Kidney epithelial cell (primary cell): ENCODE results near the gene PLA2G6. TPM values are rescaled to one million over a fixed set of nuclear protein-coding genes. Genes with fewer than 3 reads are reported as not detected.
A peak's percentile ranks its signal among the peaks of the same experiment; 100 is the strongest.

ENCODE experiments used
- DNase-seq: peaks from one replicate; pipeline ENCODE4 v3.0.0-alpha.2; 2010; ENCODE audit warnings: low read depth
- H3K27me3 ChIP-seq: 2 replicates; pipeline ENCODE4 v1.6.0; 2011; ENCODE audit warnings: low read length; ENCODE audit not compliant: control insufficient read depth, insufficient read depth
- H3K36me3 ChIP-seq: 2 replicates; pipeline ENCODE4 v1.5.1; 2011; ENCODE audit warnings: low read length; ENCODE audit not compliant: control insufficient read depth, insufficient read depth
- H3K4me3 ChIP-seq: 2 replicates; pipeline ENCODE4 v1.5.1; 2011; ENCODE audit warnings: low read depth, mild to moderate bottlenecking, control low read depth, low read length
- CTCF ChIP-seq: IDR thresholded peaks from 2 replicates; pipeline ENCODE4 v1.5.1; 2011; ENCODE audit warnings: mild to moderate bottlenecking, moderate library complexity, low read length, control low read depth, inconsistent platforms; ENCODE audit not compliant: insufficient read depth, poor library complexity, severe bottlenecking
- total RNA-seq: library from RNA; depleted of rRNA; stranded (reverse); fragments of >200 nt; gene quantifications from 2 replicates; pipeline ENCODE4 v1.2.3, GENCODE V29; 2015

The PLA2G6 gene
- total RNA-seq, 1 donor from 2014 or later: 15.5 TPM

GRCh38 chr22:38203090-38203810 is 21.6 kb upstream of the PLA2G6 start:
- no peak for TF ChIP-seq CTCF
- no peak for DNase-seq
- Histone ChIP-seq H3K4me3 (peak overlapping the region; percentile 93), H3K36me3 (no peaks in the 10 kb centered on the region), H3K27me3 (no peaks in the 10 kb centered on the region)

DNA sequence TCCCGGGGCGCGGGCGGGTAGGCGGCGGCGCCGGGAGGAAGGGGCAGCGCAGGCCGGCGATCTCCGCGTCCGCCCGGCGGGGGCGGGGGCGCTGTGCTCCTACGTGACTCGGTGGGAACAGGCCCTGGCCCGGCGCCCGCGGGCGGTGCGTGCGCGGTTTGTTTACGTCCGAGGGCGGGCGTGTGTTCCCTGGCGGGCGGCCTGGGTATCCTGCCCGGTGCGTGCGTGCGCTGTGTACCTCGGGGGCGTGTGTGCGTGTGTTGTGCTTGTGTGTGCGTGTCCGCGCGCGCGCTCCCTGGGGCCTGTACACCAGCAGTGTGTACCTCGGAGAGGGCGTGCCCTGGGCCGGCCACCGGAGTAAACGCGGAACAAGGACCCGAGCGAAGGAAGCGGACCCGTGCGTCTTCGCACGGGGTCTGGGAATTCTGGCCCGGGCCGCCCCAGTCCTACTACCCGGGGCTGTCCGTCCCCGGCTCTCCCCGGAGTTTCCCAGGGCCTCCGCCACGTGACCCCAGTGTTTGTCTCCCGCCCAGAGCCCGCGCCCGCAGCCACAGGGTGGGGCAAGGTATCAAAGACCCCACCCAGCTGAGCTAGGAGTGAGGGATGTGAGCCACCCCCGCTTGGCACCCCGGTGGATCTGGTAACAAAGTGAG is 20.9 kb upstream of the PLA2G6 start:
- Histone ChIP-seq H3K36me3 (no peaks in the 10 kb centered on the region), H3K27me3 (no peaks in the 10 kb centered on the region), H3K4me3 (peak overlapping the region; percentile 93)
- no peak for DNase-seq
- TF ChIP-seq CTCF: no peak

- H3K4me3 ChIP-seq: peak within 1 kb of the TSS; percentile 93
- no peak for TF ChIP-seq CTCF
- H3K27me3 ChIP-seq: no peaks in the 10 kb centered on the region
- no peaks in the 10 kb centered on the region for H3K36me3 ChIP-seq
- DNase-seq: peak; percentile 82
These were observed 20.2 kb upstream of the PLA2G6 start, which contains the start of gene MAFF for GRCh38 chr22:38201711-38202436. Gene MAFF (plus strand): TSS chr22:38201994. CDS start chr22:38213854, 11,860 bp downstream.

GRCh38 chr22:38201371-38201710 is 19.7 kb upstream of the PLA2G6 start:
- Histone ChIP-seq H3K4me3 (peak overlapping the region; percentile 20), H3K36me3 (no peaks in the 10 kb centered on the region), H3K27me3 (no peaks in the 10 kb centered on the region)
- DNase-seq: no peak
- TF ChIP-seq CTCF: no peak

DNA sequence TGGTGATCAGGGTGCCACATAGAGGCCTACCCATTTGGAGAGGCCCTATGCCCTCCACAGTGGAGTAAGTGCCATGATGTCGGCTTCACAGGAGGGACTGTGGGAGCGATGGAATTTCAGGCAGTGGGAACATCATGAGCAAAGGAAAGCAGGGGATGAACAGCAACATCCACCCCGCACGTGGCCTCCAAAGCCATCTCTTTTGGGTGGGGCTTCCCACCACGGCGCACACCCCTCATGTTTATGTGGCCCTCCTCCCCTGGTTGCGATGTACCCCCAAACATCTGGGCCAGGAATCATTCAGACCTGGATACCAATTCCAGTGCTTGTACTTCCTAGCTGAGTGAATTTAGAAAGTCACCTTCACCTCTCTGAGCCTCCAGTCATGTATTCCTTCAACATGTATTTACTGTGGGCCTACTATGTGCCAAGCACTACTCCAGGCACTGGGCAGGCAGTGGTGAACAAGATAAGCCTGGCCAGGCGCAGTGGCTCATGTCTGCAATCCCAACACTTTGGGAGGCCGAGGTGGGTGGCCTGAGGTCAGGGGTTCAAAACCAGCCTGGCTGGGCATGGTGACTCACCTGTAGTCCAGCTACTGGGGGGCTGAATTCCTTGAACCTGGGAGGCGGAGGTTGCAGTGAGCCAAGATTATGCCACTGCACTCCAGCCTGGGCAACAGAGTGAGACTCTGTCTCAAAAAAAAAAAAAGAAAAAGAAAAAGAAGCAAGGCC is 18.4 kb upstream of the PLA2G6 start:
- no peaks in the 10 kb centered on the region for H3K36me3 ChIP-seq
- TF ChIP-seq CTCF: no peak
- DNase-seq: no peak
- H3K27me3 ChIP-seq: no peaks in the 10 kb centered on the region
- H3K4me3 ChIP-seq: no peak overlapping the region
